Suprapubic skin (tissue), 4 donors: Measurements from ENCODE around the gene C16orf96.

Source experiments
- POLR2A ChIP-seq, 2 donors: fragments of 450-650 bp; IDR thresholded peaks; one replicate each; pipeline ENCODE4 v1.6.1; 2017; ENCODE audit warnings: antibody characterized with exemption in 2 of 2, mild to moderate bottlenecking in 2 of 2, moderate library complexity in 2 of 2
- POLR2AphosphoS5 ChIP-seq, 3 donors: sonication (generic); formaldehyde crosslinking; IDR thresholded peaks; one replicate each; pipeline ENCODE4 v1.6.1; 2017; ENCODE audit warnings: antibody characterized with exemption in 3 of 3
- TF ChIP-seq, protein P1 (sequence below), 2 donors: fragments of 200-600 bp in 1 of 2; fragments of 450-650 bp in 1 of 2; sonication (generic) in 1 of 2; IDR thresholded peaks; one replicate each; pipeline ENCODE4 v1.5.1; 2016 to 2019; ENCODE audit warnings: antibody characterized with exemption in 2 of 2, mild to moderate bottlenecking in 1 of 2, moderate library complexity in 1 of 2

DNA sequence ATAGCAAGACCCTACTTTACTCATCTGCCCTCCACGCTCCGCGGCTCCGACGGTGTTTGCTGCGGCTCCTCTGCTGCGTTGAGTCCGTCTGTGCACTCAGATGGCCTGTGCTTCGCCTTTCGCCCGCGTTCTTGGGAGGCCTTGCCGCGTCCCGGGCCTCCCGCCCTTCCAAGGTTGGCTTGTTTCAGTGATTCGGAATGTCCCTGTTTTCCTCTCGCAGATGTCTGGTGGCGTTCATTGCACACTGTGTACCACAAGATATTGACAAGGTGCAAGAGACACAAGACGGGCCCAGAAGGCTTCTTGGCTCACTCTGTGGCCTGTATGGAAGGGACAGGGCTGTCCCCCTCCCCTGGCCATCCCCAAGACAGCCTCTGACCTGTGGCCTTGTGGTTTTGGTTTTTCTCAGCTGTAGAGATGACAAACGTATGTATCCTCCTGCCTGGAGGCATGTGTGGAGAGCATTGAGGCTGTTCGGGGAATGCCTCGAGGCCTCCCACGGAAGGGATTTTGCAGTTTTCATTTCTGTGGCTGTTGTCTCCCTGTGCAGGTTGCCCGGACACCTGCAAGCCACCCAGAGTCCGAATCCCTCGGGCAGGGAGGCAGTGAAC is 83.9 kb downstream of the C16orf96 start:
- TF ChIP-seq, protein P1, sequence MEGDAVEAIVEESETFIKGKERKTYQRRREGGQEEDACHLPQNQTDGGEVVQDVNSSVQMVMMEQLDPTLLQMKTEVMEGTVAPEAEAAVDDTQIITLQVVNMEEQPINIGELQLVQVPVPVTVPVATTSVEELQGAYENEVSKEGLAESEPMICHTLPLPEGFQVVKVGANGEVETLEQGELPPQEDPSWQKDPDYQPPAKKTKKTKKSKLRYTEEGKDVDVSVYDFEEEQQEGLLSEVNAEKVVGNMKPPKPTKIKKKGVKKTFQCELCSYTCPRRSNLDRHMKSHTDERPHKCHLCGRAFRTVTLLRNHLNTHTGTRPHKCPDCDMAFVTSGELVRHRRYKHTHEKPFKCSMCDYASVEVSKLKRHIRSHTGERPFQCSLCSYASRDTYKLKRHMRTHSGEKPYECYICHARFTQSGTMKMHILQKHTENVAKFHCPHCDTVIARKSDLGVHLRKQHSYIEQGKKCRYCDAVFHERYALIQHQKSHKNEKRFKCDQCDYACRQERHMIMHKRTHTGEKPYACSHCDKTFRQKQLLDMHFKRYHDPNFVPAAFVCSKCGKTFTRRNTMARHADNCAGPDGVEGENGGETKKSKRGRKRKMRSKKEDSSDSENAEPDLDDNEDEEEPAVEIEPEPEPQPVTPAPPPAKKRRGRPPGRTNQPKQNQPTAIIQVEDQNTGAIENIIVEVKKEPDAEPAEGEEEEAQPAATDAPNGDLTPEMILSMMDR (IDR thresholded peaks at IDR 0.05) = no peak
- TF ChIP-seq POLR2AphosphoS5 (IDR thresholded peaks at IDR 0.05) (no peak), POLR2A (IDR thresholded peaks at IDR 0.05) (no peak)
